Endothelial cell of hepatic sinusoid (primary cell): Measurements from ENCODE around the gene SENP8.

ENCODE experiments used
- in situ Hi-C: cut with HindIII; loops from 2 replicates; pipeline ENCODE4 v1.10.0; 2017; ENCODE audit warnings: low sequenced_read_pairs

The SENP8 gene

DNA sequence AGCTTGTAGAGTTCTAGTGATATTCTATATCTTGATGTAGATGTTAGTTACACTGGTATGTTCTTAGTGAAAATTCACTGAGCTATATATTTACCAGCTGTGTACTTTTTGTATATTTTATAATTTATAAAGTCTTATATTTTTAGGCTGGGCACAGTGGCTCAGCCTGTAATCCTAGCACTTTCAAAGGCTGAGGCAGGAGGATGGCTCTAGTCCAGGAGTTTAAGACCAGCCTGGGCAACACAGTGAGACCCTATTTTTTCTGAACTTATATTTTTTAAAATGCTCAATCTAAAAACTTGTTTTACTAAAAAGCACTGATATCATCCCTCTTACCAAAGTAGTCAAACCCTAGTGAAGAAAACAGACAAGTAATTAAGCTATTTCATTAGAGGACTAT, 5.4 kb upstream of the SENP8 start:
- in situ Hi-C loops, result no loop called here

DNA sequence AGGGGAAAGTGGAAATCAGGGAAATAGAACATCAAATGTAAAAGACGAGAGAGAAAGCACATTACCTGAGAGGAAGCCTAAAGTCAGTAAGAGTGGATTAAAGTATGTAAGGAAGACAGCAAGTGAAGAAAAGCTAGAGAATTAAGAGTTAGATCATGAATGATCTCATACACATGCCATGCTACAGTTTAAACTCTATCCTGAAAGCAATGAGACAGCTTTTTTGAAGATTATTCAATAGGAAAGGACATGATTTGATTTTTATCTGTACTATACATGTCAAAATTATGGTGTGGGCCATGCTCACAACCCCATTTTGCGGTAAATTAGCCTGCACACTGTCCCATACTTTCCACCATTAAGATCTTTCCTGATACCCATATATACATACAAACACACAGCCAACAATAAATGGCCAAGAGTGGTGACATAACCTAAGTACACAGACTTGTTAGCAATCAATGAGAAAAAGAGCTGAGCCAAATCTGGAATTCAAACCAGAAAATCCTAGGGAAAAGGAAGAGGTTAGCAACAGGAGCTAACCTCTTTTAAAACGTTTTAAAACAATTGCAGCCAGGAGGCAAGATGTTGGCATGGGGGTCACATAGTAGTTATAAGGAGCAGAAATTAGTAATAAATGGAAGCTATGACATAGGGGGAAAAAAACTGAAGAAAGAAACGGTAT, 4.7 kb upstream of the SENP8 start:
- in situ Hi-C loops, result no loop called here

DNA sequence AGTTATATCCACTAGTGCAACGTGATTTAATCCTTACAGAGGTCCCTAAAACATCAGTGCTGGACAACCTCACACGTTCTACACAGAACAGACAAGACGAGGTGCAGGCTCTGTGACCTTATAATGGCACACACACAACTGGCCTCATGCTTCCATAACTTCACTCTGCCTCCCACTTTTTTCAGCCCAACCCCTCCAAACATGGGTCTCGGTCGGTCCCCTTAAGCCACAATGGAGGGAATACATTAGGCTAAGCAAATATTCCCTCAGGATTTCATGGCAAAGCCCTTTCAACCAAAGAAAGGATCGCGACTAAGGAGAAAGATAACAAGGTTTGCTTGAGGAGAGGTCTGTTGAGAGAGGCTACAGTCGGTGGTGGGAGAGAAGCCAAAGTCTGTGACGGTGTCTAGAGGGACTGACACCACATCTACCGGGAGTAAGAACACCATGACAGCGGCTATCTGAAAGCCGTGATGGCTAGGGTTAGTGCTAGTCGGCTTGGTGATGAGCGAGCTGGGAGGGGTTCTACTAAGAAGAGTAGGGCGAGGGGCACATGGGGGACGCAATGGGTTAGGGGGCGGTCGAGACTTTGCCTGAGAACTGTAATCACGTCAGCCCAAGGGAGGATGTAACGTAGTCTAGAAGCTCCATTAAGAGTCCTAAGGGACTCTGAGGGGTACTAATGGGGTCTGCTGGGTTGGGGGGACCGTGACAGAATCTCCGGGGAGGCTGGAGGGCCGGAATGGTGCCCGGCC, 1.3 kb upstream of the SENP8 start:
- in situ Hi-C loops, result no loop called here

DNA sequence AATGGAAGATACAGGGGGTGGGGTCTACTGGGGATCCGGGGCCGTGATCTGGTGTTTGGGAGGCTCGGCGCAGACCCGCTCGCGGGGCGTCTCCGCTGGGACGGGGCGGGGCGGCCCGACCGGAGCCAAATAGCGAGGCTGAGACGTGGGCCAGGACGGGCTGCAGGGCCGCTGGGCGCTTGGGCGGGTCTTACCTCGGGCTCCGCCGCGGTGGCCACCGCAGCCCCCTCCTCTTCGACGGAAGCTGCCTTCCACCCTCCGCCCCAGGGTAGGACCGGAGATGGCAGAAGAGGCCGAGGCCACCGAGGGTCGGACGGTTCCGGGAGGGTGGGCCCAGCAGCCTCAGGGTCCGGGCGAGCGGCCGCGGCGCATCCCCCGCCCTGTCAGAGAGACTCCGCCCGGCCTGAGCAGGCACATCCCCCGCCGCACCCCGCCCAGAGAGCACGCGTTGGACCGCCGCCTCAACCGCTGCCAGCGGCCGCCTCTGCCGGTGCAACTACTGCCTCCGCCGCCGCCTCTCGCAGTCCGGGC, 652 bp upstream of the SENP8 start:
- in situ Hi-C loops, result no loop called here

DNA sequence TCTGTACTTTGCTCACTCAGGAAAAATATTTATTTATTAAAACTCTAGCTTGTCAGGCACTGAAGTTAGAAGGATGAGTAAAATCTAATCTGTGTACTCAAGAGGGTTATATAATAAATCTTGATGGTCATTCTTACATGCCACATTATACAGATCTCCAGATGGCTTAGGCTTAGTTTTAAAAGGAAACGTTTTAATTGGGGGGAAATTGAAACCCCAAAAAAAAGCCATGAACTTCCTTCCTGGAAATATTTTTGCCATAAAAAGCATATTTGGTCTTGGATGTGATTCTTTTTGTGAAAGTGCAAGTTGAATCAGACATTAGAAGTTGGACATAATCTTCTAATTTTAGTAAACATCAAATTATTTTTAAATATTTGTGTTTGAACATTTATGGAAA, 6.0 kb downstream of the SENP8 start:
- in situ Hi-C loops, result no loop called here

DNA sequence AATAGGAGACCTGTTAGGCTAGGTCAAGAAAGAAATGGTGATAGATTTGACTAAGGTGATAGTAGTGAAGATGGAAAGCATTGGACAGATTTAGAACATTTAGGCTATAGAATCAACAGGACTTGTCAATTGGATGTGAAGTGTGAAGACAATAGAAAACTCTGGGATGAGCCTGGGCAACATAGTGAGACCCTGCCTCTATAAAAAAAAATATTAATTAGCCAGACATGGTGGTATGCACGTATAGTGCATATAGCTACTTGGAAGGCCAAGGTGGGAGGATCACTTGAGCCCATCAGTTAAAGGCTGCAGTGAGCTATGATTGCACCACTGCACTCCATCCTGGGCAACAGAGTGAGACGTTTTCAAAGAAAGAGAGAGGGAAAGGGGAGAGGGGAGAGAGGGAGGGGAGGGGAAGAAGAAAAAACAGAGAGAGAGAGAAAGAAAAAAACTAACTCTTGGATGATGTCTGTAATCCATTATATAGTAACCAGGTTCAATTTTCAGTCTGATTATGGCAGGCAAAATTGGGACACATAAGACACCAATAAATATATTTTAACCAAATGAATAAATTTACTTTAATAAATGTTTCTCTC, 9.6 kb downstream of the SENP8 start:
- in situ Hi-C loops, result loop anchor here (5.0 kb wide), 1 partner anchor 64 kb away; no protein-coding TSS in a partner anchor

DNA sequence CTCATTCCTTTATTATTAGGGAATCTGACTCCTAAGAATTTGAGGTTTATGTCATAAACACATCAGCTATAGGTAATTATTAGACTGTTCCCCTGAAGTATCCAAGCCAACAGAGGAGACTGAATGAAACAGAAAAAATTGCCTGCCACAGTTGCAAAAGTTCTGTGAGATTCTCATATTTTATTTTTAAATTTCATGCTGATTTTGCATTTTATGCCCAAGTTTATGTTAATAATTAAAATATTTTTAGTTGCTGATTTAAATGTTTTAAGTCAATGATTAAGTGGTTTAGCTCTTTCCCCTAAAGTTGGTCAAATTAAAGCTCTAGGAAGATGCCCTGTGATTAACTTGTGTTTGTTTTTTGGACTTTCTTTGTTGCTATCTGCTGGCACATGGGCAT, 10.2 kb downstream of the SENP8 start:
- in situ Hi-C loops, result loop anchor here (5.0 kb wide), 1 partner anchor 64 kb away; no protein-coding TSS in a partner anchor

DNA sequence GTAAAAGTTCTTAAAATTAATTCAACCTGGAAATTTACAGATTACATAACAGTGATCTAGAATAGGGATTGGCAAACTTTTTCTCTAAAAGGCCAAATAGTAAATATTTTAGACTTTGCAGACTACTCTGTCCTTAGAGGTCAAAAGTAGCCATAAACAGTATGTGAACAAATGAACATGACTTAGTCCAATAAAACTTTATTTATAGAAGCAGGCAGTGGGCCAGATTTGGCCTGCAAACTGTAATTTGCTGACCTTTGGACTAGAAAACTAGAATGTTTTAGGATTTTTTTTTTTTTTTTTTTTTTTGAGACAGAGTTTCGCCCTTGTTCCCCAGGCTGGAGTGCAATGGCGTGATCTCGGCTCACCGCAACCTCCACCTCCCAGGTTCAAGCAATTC, 12.1 kb downstream of the SENP8 start:
- in situ Hi-C loops, result no loop called here

DNA sequence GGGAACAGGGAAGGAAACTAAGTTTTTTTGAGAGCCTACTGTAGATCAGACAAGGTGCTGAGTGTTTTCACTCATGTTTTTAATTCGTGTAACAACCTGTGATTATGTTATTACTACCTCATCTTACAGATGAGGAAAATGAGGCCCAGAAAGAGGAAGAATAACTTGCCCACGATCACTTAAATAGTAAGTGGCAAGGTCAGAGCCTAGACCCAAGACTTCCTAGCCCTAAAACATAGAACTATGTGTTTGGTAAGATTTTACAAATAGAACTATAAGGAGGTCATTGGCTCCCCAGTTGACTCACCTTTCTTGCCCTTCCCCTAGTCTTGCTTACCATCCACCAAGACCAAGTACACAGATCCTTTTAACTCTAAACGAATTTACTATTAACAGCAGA, 13.7 kb downstream of the SENP8 start:
- in situ Hi-C loops, result no loop called here

DNA sequence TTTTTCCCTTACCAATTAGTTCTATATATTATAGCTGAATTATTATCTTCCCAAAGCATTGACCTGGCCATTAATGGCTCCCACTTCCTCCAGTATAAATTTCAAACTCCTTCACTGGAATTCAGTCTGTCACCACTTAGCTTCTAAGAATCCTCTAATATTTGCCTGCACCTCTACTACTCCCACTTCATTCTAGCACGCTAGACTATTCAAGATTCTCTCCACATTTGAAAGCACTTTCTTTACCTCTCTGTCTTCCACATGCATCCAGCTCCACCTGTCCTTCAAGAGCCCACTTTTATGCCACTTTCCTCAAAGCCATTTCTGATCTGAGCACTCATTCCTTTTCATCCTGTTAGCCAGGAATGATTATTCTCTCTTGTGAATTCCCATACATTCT, 15.0 kb downstream of the SENP8 start:
- in situ Hi-C loops, result no loop called here

DNA sequence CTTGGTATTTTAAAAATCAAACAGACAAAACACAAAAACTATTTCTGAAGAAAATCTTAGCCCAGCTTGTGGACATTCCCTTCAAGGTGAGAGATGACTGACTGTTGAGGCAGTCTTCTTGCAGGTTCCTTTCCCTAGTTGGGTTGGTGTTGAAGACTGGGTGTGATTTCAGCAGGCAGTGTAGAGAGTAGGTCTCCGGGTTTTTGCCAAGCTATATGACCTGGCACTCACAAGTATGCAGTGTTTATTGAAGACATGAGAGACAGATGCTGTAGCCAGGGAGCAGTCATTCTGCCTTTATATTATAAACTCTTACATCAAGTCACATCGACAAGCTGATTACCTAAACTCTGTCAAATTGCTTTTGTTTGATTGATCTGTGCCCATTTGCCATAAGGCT, 17.5 kb downstream of the SENP8 start:
- in situ Hi-C loops, result no loop called here

DNA sequence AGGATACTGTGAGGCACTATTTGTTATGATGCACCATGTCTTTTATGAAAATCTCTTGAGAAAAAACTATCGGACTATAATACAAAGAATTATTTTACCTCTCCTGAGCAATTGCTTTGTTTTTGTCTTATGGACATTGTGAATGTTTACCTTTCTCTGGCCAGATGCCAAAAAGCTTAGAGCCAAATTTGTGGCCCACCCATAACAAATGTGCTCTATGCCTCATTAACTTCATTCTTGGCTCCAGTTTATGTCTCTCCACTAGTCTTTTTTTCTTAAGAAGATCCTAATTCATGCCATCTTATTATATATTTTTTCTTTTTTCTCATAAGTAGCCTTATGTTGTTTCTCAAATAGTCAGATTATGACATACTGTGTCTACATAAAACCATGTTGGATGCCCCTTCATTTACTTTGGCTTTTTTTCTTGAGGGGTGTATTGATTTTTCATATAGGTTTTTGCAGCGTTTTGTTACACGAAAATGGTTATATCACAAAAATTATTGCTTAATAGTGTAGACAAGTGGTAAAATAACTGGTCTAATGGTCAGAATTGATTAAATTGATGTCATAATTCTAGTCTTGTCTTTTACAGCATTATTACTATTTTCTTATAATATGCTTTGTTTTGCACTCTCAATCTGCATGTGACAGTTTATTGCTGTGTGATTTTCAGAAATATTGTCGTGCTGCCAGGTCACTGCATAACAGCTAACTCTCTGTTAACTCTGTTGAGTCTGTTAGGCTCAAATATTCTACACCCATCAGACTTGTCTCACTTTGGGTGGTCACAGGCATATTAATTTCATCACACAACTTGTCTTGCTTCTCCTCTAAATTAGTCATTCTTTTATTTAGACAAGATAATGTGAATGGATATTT, 18.2 kb downstream of the SENP8 start:
- in situ Hi-C loops, result no loop called here

DNA sequence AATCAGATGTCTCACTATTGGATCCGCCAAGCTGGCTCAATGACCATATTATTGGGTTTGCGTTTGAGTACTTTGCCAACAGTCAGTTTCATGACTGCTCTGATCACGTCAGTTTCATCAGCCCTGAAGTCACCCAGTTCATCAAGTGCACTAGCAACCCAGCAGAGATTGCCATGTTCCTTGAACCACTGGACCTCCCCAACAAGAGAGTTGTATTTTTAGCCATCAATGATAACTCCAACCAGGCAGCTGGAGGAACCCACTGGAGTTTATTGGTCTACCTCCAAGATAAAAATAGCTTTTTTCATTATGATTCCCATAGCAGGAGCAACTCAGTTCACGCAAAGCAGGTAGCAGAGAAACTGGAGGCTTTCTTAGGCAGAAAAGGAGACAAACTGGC, 21.5 kb downstream of the SENP8 start:
- in situ Hi-C loops, result no loop called here

DNA sequence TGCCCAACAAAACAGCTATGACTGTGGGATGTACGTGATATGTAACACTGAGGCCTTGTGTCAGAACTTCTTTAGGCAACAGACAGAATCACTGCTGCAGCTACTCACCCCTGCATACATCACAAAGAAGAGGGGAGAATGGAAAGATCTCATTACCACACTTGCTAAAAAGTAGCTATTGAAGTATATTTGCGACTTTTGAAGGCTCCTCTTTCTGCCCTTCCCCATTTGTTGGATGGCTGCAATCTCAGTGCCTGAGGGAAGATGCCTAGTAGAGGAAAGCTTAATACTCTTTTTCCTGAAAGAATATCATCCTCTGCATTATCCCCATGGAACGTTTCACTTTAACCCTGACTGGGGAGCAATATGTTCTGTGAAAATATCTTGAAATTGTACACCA, 21.9 kb downstream of the SENP8 start:
- in situ Hi-C loops, result no loop called here

DNA sequence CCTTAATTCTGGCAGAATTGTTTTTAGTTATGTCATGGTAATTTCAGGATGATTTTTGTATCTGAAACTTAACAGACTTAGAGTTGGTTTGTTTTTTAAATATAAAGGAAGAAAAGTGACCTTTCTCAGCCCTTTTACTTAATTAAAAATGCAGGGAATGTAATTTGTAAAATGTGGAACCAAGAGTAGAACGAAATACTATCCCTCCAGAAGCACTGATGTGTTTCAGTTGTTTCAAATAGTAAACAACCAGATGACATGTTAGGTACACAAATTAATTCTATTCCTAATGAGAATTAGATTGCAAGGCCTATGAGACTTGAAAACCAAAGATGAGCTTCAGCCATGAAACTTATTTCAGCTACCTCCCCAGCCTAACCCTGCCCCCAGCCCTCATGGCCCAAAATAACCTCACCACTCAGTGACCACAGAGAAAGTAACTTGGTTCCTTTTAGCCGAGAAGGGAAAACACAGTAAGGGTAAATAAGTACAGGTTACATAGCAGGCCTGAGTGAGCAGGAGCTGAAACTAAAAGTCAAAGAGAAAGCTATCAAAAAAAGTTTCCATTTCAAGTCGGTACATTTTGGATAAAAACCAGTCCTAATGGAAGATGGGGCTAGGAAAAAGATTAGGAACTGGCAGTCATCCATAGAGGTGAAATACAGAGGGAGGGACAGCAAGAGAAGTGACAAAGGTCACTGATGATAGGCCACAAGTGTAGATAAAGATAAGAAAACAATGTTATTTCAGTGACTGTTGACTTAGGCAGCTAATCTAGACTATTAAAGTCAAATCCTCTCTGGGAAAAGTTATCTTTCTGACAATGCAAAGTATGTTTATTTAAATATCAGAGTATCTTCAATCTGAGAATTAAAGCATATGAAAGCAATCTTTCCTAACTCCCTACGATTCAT, 23.2 kb downstream of the SENP8 start:
- in situ Hi-C loops, result no loop called here

DNA sequence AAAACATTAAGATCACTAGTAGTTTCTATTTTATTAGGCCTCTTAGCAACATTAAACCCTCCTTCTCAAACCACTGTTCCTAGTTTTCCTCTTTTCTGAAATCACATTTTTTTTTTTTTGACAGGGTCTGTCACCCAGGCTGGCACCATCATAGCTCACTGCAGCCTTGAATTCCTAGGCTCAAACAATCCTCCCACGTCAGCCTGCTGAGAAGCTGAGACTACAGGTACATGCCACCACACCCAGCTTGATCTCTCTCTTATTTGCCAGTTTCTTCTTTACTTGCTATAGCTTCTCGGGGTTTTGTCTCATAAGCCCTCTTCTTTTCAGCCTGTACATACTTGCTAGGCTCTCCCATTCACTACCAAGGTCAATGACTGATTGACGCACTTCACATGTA, 28.0 kb downstream of the SENP8 start:
- in situ Hi-C loops, result no loop called here

DNA sequence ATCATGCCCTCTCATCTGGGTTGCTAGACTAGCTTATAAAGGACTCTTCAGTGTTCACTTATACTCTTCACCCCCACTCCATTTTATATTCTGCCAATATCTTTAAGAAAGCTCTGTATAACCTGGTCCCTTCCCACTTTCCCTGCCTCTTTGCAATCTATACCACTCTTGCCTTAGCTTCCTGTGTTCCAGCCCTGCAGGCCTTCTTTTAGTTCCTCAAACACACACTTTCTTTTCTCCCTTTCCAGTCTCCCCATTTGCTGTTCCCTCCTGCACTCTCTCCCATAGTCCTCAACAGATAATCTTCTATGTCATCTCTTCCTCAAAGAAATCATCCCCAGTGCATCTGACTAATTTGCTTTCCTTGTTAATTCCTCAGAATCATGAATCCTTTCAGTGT, 28.7 kb downstream of the SENP8 start:
- in situ Hi-C loops, result no loop called here

DNA sequence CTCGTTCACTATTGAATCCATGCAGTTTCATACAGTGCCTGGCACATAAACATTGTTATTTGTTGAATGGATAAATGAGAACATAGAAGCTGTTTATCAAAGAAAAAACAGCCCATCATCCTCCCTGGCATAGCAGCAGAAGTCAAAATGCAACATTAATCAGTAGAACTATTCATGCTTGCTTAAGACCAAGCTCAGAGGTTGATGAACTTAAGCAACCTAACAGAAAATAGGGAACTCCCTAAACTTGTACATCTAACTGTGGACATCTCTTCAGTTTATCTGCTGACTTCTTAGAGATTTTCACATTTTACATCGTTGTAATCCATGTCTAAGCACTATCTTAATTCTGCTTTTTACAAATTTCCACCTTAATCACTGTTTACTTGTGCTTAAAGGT, 29.2 kb downstream of the SENP8 start:
- in situ Hi-C loops, result no loop called here

DNA sequence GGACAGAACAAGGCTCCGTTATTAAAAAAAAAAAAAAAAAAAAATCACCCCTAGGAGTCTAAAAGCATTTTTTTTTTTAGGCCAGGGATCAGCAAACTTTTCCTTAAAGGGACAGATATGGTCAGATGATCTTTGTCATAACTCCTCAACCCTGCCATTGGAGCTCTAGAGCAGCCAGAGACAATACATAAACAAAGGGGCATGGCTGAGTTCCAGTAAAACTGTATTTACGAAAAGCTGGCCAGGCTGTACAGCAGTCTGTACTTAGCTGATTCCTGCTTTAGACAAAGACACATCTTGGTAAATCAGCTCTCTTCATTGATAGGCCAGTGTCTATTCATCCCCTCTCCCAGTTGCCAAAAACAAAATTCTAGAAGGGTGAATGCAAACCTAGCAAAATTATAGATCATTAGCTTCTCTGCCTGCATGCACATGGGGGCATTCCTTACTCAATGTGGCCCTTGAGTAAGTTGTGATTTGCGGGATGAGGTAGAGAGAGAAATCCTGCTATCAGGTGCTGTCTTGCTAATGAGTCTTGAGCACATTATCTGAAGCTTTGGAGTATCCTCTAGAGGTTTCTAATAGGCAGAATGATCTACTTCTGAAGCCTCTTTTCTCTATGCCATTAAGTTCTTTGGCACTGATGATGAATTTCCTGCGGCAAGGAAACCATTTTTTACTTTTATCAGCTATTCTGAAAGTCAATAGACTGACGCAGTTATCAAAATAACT, 35.2 kb downstream of the SENP8 start:
- in situ Hi-C loops, result no loop called here
